SK-N-SH (cell line): ENCODE measurements around the gene MYOCOS.

ENCODE experiments used
- GABPA ChIP-seq: IDR thresholded peaks from 2 replicates; pipeline ENCODE4 v1.4.0; 2012; ENCODE audit warnings: low read depth, mild to moderate bottlenecking
- RAD21 ChIP-seq: IDR thresholded peaks from 2 replicates; pipeline ENCODE4 v1.6.1; 2012; ENCODE audit warnings: mild to moderate bottlenecking, low read length
- RXRA ChIP-seq: IDR thresholded peaks from 2 replicates; pipeline ENCODE4 v1.4.0; 2012; ENCODE audit warnings: low read depth, mild to moderate bottlenecking, borderline replicate concordance
- TF ChIP-seq, protein P1 (sequence below): IDR thresholded peaks from 2 replicates; pipeline ENCODE4 v1.4.0; 2012; ENCODE audit warnings: low read depth
- TF ChIP-seq, protein P2 (sequence below): IDR thresholded peaks from 2 replicates; pipeline ENCODE4 v1.4.0; 2012; ENCODE audit warnings: low read depth, borderline replicate concordance
- TF ChIP-seq, protein P3 (sequence below): IDR thresholded peaks from 2 replicates; pipeline ENCODE4 v1.6.1; 2012; ENCODE audit warnings: mild to moderate bottlenecking, low read depth, low read length, moderate library complexity
- TF ChIP-seq, protein P4 (sequence below): fragments of 200-600 bp; sonication (generic); IDR thresholded peaks from 2 replicates; pipeline ENCODE4 v1.6.1; 2017; ENCODE audit warnings: antibody characterized with exemption, mild to moderate bottlenecking, moderate library complexity
- TF ChIP-seq, protein P5 (sequence below): IDR thresholded peaks from 2 replicates; pipeline ENCODE4 v1.4.0; 2012; ENCODE audit warnings: low read depth, borderline replicate concordance
- TF ChIP-seq, protein P6 (sequence below): fragments of 150-350 bp; IDR thresholded peaks from 2 replicates; pipeline ENCODE4 v1.6.1; 2017; ENCODE audit warnings: antibody characterized with exemption, low read length, low read depth, borderline replicate concordance

DNA sequence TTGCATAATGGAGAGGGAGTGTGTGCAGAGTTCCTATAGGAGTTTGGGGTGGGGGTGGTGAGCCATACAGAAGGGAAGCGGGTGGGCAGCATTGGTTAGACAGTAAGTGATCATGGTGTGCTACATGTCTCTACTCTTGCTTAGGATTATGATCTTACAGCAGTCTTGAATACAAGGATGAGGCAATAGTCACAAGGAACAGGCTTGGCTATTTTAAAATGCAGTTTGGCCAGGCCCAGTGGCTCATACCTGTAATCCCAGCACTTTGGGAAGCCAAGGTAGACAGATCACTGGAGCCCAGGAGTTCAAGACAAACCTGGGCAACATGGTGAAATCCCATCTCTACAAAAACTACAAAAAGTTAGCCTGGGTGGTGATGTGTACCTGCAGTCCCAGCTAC, 18.2 kb downstream of the MYOCOS start:
- TF ChIP-seq, protein P1, sequence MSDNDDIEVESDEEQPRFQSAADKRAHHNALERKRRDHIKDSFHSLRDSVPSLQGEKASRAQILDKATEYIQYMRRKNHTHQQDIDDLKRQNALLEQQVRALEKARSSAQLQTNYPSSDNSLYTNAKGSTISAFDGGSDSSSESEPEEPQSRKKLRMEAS = no peak
- TF ChIP-seq, protein P2, sequence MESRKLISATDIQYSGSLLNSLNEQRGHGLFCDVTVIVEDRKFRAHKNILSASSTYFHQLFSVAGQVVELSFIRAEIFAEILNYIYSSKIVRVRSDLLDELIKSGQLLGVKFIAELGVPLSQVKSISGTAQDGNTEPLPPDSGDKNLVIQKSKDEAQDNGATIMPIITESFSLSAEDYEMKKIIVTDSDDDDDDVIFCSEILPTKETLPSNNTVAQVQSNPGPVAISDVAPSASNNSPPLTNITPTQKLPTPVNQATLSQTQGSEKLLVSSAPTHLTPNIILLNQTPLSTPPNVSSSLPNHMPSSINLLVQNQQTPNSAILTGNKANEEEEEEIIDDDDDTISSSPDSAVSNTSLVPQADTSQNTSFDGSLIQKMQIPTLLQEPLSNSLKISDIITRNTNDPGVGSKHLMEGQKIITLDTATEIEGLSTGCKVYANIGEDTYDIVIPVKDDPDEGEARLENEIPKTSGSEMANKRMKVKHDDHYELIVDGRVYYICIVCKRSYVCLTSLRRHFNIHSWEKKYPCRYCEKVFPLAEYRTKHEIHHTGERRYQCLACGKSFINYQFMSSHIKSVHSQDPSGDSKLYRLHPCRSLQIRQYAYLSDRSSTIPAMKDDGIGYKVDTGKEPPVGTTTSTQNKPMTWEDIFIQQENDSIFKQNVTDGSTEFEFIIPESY = no peak
- TF ChIP-seq RXRA = no peak
- TF ChIP-seq RAD21 = no peak
- TF ChIP-seq, protein P3, sequence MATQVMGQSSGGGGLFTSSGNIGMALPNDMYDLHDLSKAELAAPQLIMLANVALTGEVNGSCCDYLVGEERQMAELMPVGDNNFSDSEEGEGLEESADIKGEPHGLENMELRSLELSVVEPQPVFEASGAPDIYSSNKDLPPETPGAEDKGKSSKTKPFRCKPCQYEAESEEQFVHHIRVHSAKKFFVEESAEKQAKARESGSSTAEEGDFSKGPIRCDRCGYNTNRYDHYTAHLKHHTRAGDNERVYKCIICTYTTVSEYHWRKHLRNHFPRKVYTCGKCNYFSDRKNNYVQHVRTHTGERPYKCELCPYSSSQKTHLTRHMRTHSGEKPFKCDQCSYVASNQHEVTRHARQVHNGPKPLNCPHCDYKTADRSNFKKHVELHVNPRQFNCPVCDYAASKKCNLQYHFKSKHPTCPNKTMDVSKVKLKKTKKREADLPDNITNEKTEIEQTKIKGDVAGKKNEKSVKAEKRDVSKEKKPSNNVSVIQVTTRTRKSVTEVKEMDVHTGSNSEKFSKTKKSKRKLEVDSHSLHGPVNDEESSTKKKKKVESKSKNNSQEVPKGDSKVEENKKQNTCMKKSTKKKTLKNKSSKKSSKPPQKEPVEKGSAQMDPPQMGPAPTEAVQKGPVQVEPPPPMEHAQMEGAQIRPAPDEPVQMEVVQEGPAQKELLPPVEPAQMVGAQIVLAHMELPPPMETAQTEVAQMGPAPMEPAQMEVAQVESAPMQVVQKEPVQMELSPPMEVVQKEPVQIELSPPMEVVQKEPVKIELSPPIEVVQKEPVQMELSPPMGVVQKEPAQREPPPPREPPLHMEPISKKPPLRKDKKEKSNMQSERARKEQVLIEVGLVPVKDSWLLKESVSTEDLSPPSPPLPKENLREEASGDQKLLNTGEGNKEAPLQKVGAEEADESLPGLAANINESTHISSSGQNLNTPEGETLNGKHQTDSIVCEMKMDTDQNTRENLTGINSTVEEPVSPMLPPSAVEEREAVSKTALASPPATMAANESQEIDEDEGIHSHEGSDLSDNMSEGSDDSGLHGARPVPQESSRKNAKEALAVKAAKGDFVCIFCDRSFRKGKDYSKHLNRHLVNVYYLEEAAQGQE = no peak
- no peak for TF ChIP-seq GABPA
- TF ChIP-seq, protein P4, sequence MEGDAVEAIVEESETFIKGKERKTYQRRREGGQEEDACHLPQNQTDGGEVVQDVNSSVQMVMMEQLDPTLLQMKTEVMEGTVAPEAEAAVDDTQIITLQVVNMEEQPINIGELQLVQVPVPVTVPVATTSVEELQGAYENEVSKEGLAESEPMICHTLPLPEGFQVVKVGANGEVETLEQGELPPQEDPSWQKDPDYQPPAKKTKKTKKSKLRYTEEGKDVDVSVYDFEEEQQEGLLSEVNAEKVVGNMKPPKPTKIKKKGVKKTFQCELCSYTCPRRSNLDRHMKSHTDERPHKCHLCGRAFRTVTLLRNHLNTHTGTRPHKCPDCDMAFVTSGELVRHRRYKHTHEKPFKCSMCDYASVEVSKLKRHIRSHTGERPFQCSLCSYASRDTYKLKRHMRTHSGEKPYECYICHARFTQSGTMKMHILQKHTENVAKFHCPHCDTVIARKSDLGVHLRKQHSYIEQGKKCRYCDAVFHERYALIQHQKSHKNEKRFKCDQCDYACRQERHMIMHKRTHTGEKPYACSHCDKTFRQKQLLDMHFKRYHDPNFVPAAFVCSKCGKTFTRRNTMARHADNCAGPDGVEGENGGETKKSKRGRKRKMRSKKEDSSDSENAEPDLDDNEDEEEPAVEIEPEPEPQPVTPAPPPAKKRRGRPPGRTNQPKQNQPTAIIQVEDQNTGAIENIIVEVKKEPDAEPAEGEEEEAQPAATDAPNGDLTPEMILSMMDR = no peak
- TF ChIP-seq, protein P5, sequence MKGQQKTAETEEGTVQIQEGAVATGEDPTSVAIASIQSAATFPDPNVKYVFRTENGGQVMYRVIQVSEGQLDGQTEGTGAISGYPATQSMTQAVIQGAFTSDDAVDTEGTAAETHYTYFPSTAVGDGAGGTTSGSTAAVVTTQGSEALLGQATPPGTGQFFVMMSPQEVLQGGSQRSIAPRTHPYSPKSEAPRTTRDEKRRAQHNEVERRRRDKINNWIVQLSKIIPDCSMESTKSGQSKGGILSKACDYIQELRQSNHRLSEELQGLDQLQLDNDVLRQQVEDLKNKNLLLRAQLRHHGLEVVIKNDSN = no peak
- TF ChIP-seq, protein P6, sequence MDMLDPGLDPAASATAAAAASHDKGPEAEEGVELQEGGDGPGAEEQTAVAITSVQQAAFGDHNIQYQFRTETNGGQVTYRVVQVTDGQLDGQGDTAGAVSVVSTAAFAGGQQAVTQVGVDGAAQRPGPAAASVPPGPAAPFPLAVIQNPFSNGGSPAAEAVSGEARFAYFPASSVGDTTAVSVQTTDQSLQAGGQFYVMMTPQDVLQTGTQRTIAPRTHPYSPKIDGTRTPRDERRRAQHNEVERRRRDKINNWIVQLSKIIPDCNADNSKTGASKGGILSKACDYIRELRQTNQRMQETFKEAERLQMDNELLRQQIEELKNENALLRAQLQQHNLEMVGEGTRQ = no peak
